Left cardiac atrium (tissue), 4 donors: ENCODE data around the gene NUP133. TPM values are rescaled to one million over a fixed set of nuclear protein-coding genes. Genes with fewer than 3 reads are reported as not detected.

Source experiments
- ATAC-seq, 2 donors: fragments of 200-7000 bp; cut with Tn5 transposase; one replicate each; pipeline ENCODE4 v1.9.1; 2020; ENCODE audit warnings: mild to moderate bottlenecking in 2 of 2, moderate library complexity in 2 of 2
- DNase-seq: peaks from one replicate; pipeline ENCODE4 v3.0.0-alpha.2; 2020
- intact Hi-C, 2 donors: fragments of 100-400 bp; cut with DNase I; formaldehyde crosslinking; loops; one replicate each; pipeline versions ENCODE4 v1.14.1 to v1.15.1; 2022 to 2023
- total RNA-seq, 2 donors: library from RNA; stranded (reverse); fragmentation: NEBNext Ultra II Directional; extraction: Animal tissue kit (Norgen Biotek cat#: 25700); gene quantifications; one replicate each; pipeline ENCODE4 v1.2.1, GENCODE V29; 2021
- donor health status: DM: no; HTN: yes; CAD: no.
- donor health status: DM: no; HTN: yes; CAD: no; lungs with severe emphysema.
- donor health status: DM: yes; HTN: yes; CAD: no.
- donor health status: Dilated cardiomyopathy.

The NUP133 gene
- total RNA-seq, 2 donors from 2014 or later, result 29.4 to 29.8 TPM

DNA sequence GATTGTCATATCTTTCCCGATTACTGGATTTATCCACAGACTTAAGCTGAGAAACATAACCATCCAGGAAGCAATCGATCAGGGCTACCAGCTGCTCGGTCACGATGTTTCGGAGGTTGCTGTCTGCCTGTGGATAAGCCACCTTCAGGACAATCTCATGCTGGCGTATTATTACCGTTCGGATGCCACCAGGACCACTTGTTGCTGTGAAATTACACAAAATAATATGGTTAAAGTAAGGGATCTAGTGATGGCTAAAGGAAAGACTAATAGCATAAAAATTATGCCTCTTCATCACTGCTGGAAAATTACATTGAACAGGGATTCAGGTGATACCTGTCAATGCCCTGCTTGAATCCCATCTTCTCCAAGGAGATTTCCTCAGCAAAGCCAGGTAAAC is 43.5 kb downstream of the NUP133 start:
- DNase-seq, result no peak
- intact Hi-C loops, result loop anchor here in 1 of 2 donors (5.0 to 10.0 kb wide), 2 partner anchors 57 to 100 kb away; no protein-coding TSS in a partner anchor
- ATAC-seq, result no peak

- intact Hi-C loops, result loop anchor here in 1 of 2 donors (5.0 to 10.0 kb wide), 2 partner anchors 54 to 96 kb away; no protein-coding TSS in a partner anchor
- DNase-seq (peak; percentile 45), ATAC-seq (peak; percentile 83 to 94)
Observed at GRCh38 chr1:229461032-229461668, 47.0 kb downstream of the NUP133 start.

DNA sequence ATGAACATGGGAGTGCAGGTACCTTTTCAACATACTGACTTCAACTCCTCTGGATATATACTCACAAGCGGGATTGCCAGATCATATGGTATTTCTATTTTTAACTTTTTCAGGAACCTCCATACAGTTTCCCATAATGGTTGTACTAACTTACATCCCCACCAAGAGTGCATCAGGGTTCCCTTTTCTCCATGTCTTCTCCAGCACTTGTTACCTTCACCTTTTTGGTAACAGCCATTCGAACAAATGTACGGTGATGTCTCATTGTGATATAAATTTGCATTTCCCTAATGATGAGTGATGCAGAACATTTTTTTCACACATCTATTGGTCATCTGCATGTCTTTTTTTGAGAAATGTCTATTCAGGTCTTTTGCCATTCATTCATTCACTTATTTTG is 48.3 kb downstream of the NUP133 start:
- DNase-seq, result no peak
- intact Hi-C loops, result loop anchor here in 1 of 2 donors (5.0 to 10.0 kb wide), 2 partner anchors 53 to 95 kb away; no protein-coding TSS in a partner anchor
- ATAC-seq, result no peak

DNA sequence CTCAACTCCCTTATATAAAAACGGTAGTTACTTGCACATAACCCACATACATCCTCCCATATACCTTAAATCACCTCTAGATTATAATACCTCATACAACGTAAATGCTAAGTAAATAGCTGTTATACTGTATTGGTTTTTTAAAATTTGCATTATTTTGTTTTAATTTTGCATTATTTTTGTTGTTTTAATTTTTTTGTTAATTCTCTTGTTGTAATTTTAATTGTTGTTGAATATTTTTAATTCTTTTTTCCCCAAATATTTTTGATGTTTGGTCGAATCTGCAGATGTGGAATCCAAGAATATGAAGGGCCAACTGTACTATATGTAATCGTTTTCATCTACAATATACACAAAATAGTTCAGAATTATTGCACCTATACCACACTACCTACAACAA is 50.7 kb downstream of the NUP133 start:
- ATAC-seq, result no peak
- intact Hi-C loops, result no loop called here
- DNase-seq, result no peak

DNA sequence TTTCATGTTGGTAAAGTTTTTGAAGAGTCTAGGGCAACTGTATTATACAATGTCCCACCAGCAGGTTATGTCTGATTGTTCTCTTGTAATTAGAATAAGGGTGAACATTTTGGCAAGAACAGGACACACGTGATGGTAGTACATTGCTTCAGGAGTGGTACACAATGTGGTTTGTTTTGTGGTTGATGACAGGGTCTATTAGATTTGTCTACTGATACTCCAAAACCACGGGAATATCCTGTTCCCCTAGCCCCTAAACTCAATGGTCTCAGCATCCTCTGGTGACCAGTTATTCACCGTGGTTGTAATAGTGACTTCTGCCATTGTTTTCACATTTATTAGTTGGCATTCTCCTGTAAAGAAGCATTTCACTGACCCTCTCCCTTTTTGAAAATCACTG is 52.1 kb downstream of the NUP133 start:
- intact Hi-C loops, result no loop called here
- DNase-seq (no peak), ATAC-seq (no peak)

DNA sequence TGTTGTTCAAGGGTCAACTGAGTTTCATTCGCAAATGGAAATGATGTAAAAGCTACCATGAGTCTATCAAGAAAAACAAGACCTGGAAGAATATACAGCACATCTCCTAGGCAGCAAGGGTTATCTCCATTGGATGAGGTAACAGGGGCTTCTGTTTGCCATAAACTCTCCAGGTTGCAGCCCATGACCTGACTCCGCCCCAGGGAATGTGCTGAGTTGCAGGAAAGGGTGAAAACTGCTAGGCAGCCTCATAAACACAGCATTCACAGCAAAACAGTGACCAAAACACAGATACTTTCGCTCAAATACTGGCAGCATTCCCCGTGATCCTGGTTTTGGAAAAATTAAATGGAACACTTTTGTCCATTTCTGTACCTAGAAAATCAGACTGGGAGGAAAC is 54.1 kb downstream of the NUP133 start:
- DNase-seq, result no peak
- ATAC-seq, result no peak
- intact Hi-C loops, result no loop called here

GRCh38 chr1:229452956-229453801 is 55.0 kb downstream of the NUP133 start:
- intact Hi-C loops, result no loop called here
- DNase-seq (no peak), ATAC-seq (no peak)

DNA sequence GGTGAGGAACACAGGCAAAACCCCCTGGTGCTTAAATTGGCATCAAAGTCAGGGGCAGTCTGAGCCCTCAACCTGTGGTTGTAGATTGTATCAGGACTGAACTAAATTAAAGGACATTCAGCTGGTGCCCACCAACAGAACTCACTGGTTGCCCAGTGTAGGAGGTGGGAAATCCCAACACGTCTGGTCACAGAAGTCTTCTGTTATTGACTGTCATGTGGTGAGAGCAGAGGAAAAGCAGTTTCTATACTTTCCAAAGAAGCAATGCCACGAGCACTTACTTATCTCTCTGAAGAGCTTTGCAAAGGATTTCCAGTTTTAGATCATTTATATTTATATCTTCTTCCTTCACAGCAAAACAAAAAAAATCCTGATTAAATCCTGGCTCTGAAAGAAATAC is 59.3 kb downstream of the NUP133 start:
- ATAC-seq, result peak; percentile 54 to 76
- DNase-seq, result no peak
- intact Hi-C loops, result no loop called here

- DNase-seq (no peak), ATAC-seq (no peak)
- intact Hi-C loops, result no loop called here
Observed at GRCh38 chr1:229448354-229448753, 59.8 kb downstream of the NUP133 start.

DNA sequence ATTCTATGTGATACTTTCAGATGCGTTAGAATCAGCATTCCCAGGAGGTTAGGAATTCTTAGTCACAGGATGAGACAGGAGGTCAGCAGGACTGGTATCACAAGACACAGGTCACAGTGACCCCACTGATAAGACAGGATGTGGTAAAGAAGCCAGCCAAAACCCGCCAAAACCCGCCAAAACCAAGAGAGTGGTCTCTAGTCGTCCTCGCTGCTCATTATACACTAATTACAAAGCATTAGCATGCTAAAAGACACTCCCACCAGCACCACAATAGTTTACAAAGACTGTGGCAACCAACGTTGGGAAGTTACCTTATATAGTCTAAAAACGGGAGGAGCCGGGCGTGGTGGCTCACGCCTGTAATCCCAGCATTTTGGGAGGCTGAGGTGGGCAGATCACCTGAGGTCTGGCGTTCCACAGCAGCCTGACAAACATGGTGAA is 60.3 kb downstream of the NUP133 start:
- no peak for ATAC-seq
- DNase-seq, result no peak

GRCh38 chr1:229445828-229446227 is 62.3 kb downstream of the NUP133 start:
- ATAC-seq (no peak), DNase-seq (no peak)
- intact Hi-C loops, result no loop called here

More for the DNA sequence above, 60.3 kb downstream of the NUP133 start:
- intact Hi-C loops, result no loop called here

DNA sequence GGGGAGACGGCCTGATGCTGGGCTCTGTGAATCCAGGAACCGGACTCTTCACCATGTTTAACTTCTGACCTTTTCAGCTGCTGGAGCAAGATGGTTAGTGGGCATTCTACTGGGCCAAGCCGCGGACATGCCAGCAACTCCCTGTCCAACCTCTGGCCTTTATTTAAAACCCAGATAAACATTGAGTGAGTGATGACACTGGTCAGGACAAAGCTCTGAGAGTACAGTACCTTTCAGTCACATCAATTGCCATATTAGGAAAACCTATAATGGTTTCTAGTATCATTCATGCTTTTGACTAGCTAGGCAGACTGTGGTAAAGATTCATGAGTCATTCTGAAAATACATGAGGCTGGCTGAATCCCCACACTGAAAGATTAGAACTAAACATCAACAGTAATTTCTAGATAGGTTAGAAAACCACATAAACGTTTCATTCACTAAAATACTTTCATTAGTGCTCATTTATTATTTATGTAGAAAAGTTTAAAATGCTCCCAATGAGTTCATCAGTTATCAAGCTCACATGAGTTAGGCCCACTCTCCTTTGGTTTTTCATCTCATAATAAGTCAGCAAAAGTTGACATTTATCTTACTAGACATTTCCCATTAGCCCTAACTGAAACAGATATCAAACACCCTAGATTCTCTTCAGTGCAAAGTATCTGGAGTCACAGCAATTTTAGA is 67.1 kb downstream of the NUP133 start:
- ATAC-seq (peak; percentile 74 to 78), DNase-seq (no peak)

GRCh38 chr1:229438021-229438420 is 70.1 kb downstream of the NUP133 start:
- intact Hi-C loops, result no loop called here
- no peak for ATAC-seq
- no peak for DNase-seq

More for the DNA sequence above, 67.1 kb downstream of the NUP133 start:
- intact Hi-C loops, result no loop called here

DNA sequence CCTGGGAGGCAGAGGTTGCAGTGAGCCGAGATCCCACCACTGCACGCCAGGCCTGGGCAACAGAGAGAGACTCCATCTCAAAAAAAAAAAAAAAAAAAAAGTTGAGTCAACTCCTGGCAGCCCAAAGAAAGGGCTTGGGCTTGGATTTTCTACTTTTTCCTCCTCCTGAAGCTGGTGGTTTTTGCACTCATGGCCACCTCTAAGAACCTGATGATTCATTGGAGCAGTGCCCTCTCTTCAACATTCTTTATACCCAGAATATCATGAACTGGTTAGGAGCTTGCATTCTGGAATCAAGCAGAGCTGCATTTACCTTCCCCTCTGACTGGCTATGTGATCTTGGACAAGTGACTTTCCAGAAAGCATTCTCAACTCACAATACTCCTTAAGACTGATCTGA is 70.7 kb downstream of the NUP133 start:
- DNase-seq (no peak), ATAC-seq (no peak)
- intact Hi-C loops, result no loop called here

- no peak for DNase-seq
- intact Hi-C loops, result no loop called here
- no peak for ATAC-seq
Observed at GRCh38 chr1:229436201-229436600, 71.9 kb downstream of the NUP133 start.

DNA sequence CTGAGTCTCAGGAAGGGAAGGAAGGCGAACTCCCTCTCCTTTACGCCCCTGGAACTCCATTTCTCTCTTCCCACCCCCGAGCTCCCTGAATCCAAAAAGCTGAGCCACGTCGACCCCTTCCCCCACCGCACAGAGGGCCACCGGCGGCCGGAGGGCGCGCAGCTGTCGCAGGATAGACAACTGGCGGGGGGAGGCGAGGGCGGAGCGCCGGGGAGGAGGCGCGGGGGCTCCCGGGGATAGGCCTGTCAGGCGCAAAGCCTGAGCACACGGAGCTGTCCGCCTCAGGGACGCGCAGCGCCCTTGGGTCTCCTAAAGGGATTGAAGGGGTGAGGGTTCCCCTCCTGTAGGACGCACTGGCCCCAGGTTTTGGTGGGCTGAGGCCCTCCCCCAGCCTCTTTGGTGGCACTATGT is 73.5 kb downstream of the NUP133 start:
- intact Hi-C loops, result no loop called here
- ATAC-seq (peak; percentile 53 to 78), DNase-seq (no peak)

DNA sequence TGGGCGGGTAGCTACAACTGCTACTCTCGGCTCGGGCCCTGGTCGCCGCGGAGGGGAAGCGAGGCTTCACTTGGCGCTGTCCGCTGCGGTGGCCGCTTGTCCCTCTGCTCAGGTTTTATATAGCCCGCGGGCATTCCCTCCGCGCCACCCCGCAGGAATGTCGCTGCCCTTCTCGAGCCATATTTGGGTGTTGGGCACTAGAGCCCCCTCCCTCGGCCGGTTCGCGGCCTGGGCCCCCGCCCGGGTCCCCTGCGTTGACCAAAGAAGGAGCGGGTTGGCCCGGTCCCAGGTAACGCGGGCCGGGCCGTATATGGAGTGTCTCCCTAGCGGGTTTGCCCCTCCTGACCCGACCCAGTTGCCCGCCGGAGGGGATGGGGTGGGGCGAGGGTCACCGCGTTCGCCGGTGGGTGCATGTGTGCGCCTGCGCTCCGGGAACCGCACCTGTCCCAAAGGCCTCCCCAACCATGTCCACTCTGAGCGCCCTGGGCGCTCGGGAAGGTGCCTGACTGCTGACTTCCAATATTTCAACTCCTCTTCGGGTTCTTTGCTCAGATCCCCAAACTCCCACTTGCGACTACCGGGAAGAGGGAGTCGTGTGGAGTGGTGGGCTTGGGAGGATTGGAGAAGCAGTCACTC is 74.0 kb downstream of the NUP133 start, which contains the start of gene ACTA1:
Gene ACTA1, minus strand, starts transcription at position 90 of the 636 bp plus-strand sequence. CDS start 979 bp downstream, outside the sequence.
- DNase-seq (no peak), ATAC-seq (peak; percentile 24 to 42)
- intact Hi-C loops, result no loop called here

- intact Hi-C loops, result no loop called here
- DNase-seq, result no peak
- no peak for ATAC-seq
Observed at GRCh38 chr1:229433364-229434004, 74.7 kb downstream of the NUP133 start.

DNA sequence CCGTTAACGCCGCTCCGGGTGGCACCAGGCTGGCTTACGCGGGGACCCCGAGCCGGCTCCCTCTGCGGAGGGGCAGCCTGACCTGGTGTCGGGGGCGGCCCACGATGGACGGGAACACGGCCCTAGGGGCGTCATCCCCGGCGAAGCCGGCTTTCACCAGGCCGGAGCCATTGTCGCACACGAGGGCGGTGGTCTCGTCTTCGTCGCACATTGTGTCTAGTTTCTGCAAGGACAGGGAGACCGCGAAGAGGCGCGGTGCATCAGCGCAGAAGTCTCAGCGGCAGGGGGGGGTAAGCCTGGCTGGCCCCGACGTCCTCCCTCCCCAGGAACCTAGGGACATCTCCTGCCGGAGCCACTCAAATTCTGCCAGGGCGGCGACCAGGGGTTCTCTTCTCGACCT is 75.2 kb downstream of the NUP133 start:
- DNase-seq, result no peak
- intact Hi-C loops, result no loop called here
- no peak for ATAC-seq
